GM18861 (cell line): ENCODE measurements around the gene IL18RAP.
A peak's percentile ranks its signal among the peaks of the same experiment; 100 is the strongest.

Source experiments
- ATAC-seq: cut with Tn5 transposase; IDR thresholded peaks from one replicate; pipeline ENCODE4 v1.9.1; 2021; ENCODE audit not compliant: unreplicated experiment

The IL18RAP gene, protein sequence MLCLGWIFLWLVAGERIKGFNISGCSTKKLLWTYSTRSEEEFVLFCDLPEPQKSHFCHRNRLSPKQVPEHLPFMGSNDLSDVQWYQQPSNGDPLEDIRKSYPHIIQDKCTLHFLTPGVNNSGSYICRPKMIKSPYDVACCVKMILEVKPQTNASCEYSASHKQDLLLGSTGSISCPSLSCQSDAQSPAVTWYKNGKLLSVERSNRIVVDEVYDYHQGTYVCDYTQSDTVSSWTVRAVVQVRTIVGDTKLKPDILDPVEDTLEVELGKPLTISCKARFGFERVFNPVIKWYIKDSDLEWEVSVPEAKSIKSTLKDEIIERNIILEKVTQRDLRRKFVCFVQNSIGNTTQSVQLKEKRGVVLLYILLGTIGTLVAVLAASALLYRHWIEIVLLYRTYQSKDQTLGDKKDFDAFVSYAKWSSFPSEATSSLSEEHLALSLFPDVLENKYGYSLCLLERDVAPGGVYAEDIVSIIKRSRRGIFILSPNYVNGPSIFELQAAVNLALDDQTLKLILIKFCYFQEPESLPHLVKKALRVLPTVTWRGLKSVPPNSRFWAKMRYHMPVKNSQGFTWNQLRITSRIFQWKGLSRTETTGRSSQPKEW

DNA sequence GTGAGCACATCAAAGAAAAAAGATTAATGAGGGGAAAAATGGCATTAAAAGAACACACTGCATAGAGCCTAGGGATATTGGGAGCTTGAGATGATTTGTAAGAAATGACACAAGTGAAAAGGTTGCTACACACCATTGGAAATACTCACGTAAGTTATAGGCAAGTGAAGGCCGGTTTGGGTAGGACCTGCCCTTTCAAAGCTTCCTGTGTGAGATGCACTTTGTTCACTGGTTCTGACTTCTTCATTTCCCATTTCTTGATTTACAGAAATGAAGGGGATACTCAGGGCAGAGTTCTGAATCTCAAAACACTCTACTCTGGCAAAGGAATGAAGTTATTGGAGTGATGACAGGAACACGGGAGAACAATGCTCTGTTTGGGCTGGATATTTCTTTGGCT, at the start of gene IL18RAP:
TSS of gene IL18RAP (plus strand) at position 251 of the 400 bp plus-strand sequence. CDS start at position 369, 118 bp downstream.
- no peak for ATAC-seq

DNA sequence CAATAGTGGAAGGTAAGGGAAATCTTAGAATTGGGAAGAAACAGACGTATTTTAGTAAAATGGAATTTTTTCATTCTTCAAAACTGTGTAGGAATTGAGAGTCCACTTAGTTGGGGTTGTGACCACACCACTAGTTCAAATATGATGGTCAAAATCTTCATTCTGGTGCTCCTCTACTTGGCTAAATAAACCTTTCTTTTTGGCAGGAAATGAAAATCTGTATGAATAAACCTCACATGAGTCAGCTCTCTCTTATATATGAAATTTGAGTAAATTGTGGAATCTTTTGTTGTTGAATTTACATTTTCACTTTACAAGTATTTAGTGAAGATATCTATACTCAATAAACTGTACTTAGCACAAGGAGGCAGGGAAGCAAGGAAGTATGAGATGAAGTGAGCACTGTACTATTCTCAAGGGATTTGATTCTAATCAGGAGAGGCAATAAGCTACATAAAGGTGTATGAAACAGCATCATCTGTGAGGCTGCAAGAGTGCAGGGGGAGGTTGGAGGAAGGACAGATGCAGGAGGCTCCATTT, 46.8 kb upstream of the IL18RAP start:
- no peak for ATAC-seq

DNA sequence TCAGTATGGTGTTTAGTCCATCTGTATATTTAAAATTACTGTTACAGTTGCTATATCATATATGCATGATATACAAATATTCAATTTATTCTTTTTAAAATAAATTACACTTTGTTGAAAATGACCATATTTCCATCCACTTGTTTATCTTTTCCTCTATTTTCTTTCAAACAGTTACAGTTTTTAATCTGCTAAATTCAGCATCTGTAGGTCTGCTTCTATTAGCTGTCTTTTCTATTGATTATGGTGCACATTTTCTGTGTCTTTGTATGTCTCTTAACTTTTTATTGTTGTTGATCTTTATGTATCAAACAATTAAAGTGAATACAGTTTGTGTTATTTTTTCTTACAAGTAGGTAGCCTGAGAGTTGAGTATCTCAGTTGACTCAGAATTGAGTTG, 39.2 kb upstream of the IL18RAP start:
- ATAC-seq, result no peak

DNA sequence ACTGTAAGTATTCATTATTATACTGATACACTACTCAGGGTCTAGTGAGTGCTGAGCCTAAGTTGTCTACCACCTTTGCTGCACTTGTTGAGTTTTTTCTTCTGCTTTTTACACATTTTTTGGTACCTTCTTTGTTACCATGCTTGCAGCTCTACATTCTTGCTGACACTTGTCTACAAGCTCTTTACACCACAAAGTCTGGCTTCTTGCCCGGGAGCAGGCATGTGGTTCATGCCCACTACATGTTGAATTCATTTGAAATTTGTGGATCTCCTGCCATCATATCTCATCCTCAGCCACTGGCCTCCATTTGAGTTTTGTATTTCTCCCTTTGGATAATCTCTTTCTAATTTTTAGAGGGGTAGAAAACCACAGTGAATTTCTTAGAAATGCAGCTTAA, 37.4 kb upstream of the IL18RAP start:
- no peak for ATAC-seq

DNA sequence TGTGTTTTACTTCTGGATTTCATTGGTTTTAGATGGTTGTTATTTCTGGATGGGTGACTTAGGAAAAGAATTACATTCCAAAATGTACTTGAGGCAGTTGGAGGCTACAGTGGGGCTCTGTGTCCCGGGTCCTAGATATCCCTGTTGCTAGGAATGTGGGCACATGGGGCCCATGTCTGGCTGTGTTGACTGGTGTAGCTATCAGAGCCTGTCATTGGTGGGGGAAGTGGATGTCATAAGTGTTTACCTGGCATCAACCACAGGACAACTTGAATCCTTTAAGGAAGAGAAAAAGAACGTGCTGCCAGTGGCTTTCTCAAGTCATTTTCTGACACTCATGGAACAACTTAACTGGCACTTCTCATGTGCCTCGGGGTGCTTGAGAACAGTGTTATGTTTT, 37.0 kb upstream of the IL18RAP start:
- no peak for ATAC-seq

DNA sequence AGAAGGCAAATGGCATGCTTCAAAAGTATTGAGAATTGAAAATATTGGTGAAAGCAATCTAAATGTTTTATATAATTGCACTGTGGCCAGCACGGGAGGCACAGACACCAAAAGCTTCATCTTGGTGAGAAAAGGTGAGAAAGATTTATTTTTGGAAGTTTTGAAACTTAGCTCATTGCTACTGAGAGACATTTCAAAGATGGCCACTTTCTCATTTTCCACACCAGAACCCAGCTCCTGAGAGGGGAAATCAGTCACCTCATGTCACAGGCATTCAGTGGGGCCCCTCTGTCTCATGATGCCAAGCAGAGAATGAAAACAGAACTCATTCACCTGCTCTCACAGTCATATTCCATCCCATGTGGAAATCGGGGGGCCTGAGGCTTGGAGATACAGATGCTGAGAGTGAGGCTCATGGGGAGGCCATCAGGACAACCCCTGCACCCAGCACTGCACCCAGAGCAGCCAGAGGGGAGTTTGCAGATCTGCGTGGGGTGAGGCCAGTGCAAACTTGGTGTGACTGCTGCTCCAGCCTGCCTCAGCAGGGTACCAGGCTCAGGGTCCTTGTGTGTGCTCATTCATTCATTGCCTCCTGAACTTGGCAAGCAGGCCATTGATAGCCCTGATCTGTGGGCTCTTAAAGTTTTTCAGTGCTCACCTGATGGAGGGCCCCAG, 36.0 kb upstream of the IL18RAP start:
- no peak for ATAC-seq

DNA sequence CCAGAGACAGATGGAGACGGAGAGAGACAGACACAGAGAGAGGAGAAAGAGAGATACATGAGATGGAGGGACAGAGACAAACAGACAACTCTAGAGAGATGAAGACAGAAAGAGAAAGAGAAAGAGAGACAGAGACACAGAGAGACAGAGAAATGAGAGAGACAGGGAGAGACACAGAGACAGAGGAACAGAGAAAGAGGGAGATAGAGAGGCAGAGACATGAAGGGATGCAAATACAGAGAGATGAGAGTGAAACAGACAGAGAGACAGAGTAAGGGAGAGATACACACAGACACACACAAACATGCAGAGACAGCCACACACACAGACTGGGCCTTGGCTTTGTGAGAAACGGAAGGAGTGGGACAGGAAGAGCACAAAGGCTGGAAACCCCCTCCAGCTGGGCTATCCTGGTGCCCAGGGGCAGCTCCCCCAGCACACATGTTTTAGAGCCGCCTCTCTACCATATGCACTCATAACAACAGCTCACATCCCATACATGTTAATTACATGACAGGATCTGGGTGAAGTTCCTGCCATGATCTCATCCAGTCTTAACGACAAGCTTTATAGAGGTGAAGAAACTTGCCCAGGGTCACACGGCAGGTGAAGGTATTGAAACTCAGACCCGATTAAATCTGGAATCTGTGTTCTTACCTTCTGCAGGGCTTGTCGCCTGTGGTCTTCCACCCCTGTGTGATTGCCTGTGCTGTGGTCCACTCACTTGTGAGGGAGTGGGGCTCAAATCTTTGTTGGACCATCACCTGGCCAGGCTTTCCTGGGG, 35.0 kb upstream of the IL18RAP start:
- no peak for ATAC-seq

DNA sequence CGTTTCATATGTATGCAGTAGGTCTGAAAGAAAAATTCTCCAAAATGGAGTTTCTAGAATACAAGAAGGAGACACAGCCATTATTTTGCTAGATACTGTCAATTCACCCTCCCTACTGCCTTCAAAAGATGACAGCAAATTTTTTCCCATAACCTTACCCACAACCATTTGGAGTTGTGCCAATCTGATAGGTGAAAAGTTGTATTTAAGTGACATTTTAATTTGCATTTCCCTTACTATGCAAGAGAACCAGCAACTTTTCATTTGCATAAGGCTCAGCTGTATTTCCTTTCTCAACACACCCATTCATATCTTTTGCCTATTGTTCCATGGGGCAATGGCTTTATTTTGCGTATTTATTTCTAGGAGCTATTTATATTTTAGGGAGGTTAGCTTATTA, 31.4 kb upstream of the IL18RAP start:
- ATAC-seq, result no peak

DNA sequence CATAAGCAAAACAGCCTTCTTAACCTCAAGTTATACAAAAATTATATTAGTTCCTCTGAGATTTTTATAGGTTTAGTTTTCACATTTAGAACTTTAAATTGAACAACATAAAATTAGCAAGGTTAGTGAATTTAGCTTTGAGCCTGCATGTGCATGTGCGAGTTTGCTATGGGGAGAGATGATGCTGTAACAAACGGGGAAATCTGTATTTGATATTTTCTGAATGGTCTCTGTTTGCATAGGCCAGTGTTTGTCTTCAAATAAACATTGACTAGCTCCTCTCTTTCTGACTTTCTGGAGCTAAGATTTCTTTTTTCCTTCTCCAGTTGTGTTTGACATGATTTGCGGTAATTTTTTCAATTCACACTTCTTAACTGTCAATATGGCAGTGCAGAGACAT, 30.9 kb upstream of the IL18RAP start:
- ATAC-seq, result no peak

DNA sequence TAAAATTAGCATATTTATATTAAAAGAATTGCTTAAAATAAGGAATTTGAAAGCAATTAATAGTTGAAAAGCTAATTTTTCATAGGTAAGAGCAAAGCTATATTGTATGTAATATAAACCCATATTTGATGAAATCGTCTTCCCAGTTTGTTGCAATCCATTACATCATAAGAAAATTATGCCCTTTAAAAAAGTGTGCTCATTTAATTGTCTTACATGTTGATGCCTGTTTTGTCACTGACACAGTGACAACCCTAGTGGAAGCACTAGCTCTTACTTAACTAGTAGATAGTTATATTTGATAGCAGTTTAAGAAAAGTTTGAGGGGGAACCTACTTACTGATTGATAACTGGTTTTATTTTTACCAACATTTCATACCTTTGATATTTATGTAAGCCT, 30.0 kb upstream of the IL18RAP start:
- no peak for ATAC-seq

DNA sequence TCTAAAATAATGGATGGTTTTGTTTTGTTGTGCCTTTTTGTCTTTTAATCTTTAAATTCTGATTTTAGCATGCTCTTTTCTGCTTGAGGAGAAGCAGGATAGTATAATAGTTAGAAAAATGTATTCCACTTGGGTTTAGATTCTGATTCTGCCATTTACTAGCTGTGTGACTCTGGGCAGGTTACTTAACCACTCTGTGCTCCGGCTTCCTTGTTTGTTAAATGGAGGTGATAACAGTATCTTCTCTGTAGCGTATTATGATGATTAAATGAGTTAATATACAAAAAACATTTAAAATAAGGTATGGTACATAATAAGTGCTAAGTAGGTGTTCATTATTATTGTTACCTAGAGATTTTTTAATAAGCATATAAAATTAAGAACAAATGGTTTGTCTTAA, 26.9 kb upstream of the IL18RAP start:
- no peak for ATAC-seq

DNA sequence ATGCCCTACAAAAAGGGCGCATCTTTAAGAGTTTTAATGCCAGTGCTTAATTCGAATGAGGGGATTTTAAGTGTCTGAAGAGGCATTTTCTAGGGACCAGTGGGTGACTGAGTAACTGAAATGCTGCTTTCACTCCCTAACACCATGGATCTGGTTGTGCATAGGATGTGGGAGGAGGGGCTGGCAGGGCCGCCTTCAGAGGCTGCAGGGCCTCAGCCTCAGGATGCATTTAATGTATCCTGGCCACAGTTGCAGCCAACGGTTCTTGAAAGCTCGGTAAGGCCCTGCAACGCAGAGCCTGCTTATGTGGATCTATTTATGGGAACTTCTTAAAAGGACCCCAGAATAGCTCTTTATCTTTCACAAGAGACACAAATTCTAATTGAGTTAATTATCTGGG, 25.8 kb upstream of the IL18RAP start:
- no peak for ATAC-seq

DNA sequence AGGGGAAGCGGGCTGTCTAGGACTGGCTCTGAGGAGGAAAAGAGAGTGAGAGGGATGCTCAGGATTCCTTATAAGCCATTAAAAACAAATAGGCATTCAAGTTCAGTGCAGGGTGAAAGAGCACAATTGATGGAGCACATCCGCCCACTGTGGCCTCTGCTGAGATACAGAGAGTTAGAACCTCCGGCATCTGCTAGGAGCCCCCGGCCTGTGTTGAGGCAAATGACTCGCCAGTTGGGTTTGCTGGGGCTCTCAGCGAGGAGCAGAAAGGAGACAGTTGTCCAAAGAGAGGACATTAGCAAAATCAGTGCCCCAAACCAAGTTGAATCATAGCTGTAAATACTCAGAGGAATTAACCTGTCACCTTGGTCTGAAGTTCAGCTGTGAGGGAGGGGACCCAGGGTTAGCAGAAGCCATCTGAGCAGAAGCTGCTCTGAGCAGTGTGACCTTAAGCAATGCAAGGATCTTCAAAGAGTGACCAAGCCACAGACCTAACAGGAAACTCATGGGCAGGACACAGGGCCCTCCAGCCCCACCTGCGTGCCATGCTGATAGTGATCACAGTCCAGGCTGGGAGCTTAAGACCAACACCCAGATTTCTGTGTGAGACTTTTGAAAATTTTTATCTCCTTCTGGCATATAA, 23.3 kb upstream of the IL18RAP start:
- no peak for ATAC-seq

DNA sequence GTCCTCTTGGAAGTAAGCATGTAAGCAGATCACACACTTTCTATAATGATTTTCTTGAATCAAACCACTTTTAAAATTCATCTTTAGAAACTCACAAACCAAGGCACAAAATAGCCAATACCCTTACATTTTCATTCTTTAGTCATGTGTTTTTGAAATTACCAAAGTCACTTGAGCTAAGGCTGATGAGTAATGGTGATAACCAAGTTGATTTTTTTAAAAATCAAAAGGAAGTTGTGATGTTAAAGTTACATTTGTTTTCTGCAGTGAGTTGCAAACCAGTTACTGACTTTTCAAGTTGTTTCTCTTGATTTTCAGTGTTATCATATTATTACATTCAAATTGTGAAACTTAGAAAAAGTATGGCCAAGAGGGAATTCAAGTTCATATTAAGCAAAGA, 21.5 kb upstream of the IL18RAP start:
- no peak for ATAC-seq

DNA sequence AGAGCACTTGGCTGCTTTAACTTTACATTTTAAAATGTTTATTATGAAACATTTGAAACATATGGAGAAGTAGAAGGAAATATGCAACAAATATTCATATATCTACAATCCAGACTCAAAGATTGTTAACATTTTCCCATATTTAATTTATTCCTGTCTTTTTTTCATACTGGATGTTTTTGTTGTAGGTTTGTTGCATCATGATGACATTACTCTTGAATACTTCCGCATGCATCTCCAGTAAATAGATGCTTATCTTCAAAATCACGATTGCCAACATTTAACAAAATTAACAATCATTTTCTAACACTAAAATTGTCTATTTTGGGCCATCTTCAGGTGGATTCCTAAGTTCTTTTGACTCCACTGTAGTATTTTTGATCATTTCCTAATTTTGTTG, 21.1 kb upstream of the IL18RAP start:
- no peak for ATAC-seq

DNA sequence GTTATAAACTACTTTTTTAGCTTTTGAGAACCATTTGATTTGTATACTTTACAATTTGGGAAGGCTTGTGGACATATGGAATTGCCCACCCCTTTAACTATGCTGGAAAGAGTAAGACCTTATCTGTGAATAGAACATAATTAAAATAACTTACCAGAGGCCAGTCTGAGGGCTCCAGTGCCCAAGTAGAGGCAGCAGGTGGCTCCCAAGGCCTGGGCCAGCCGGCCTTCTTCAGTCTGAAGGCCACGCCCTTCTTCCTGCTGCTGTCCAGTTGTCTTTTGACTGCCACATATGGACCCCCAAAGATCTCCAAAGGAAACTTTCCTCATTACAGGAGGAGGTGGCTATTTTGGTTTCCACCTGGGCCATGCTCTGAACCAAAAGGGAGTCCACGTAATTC, 12.0 kb upstream of the IL18RAP start:
- ATAC-seq, result no peak

DNA sequence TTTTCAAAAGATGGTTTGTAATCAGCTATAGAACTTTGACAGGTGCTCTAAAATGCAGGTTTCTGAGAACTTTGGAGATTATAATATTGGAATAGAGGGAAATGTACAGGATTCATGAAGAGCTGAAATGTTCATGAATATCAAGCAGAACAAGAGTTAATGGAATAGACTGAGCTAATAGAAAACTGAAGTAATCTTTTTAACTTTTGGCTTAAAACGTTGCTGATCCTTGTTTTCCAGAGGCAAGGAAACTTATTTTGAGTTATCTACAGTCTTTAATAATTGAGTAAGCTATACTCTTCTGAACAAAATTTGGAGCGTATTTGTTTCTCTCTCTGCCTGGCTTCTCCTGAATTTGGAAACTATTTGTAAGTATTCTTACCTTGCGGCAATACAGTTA, 10.8 kb upstream of the IL18RAP start:
- no peak for ATAC-seq

DNA sequence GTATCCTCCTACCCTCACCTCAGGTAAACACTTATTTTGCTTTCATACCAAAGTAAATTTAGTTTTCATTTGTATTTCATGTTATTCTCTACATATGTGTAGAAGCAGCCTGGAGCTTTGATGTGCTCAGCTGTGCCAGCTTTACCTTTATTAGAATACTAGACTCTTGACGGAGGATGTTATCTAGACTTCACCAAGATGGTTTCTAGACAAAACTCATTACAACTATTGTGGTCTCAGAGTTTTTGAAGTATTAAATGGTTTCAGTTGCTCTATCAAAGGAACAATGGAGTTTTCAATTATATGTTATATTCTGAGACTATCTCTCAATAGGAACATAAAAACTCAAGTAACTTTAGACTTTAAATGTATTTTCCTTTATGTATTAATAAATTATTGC, 5.0 kb upstream of the IL18RAP start:
- peak; percentile 56 for ATAC-seq

DNA sequence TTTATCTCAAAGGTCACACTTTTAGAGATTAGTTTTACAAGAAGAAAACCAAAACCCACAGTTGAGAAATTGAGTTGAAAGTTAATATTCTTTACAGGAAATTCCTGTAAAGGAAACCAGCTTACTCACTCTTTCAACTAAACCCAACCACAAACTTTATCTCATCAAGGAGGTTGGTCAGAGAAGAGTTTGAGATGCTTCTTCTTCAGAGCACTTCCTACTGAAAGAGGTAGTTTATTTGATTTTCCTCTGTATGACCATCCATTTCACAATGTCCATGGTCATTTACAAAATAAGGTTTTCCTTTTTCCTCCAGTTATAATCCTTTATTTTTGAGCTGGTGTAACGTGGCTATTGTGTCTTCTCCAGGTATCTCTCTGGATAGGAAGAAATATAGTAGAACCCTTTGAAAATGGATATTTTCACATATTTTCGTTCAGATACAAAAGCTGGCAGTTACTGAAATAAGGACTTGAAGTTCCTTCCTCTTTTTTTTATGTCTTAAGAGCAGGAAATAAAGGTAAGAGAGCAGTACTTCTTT, 4.5 kb upstream of the IL18RAP start:
- peak; percentile 91 for ATAC-seq

DNA sequence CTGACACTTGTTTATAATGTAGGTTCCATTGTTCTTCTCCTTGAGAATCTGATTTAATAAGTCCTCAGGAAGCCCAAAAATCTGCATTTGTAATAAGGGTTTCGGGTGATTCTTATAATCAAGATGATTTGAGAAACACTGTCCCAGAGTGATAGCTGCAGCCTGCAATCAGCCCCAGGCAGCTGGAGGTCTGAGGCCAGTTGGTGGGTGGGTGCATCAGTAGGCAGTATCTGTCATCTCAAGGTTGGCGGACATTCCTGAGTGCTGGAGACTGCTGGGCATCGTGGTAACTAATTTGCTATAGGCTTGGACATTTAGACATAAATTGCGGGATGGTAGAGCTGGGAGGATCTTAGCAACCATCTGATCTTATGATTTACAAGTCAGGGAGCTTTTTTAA, 2.7 kb upstream of the IL18RAP start:
- ATAC-seq, result no peak
